Sigmoid colon (tissue), 7 donors: Measurements from ENCODE around the gene LEMD1. TPM values are rescaled to one million over a fixed set of nuclear protein-coding genes. Genes with fewer than 3 reads are reported as not detected.
A peak's percentile ranks its signal among the peaks of the same experiment; 100 is the strongest.

Experiments used
- DNase-seq: peaks from one replicate; pipeline ENCODE4 v3.0.0-alpha.2; 2019
- H3K27ac ChIP-seq, 4 donors: fragments of 200-600 bp; sonication (generic); one replicate each; pipeline ENCODE4 v1.5.1; 2016 to 2019; ENCODE audit warnings: mild to moderate bottlenecking in 1 of 4
- H3K27me3 ChIP-seq, 3 donors: fragments of 200-600 bp; sonication (generic); one replicate each; pipeline ENCODE4 v1.5.1; 2019; ENCODE audit warnings: mild to moderate bottlenecking in 1 of 3
- H3K36me3 ChIP-seq, 4 donors: fragments of 200-600 bp; sonication (generic); one replicate each; pipeline ENCODE4 v1.5.1; 2016 to 2019
- H3K4me1 ChIP-seq, 4 donors: fragments of 200-600 bp; sonication (generic); one replicate each; pipeline ENCODE4 v1.5.1; 2017 to 2019
- H3K4me3 ChIP-seq, 4 donors: fragments of 200-600 bp; sonication (generic); one replicate each; pipeline ENCODE4 v1.5.1; 2017 to 2019; ENCODE audit warnings: mild to moderate bottlenecking in 2 of 4, moderate library complexity in 1 of 4
- H3K9me3 ChIP-seq, 4 donors: fragments of 200-600 bp in 3 of 4; sonication (generic) in 3 of 4; one replicate each; pipeline versions ENCODE4 v1.5.1 to v1.6.1; 2013 to 2019
- EP300 ChIP-seq, 4 donors: sonication (generic); formaldehyde crosslinking; IDR thresholded peaks; one replicate each; pipeline ENCODE4 v1.6.1; 2017; ENCODE audit warnings: antibody characterized with exemption in 4 of 4
- POLR2A ChIP-seq, 2 donors: fragments of 450-650 bp; IDR thresholded peaks; one replicate each; pipeline ENCODE4 v1.6.1; 2016; ENCODE audit warnings: antibody characterized with exemption in 2 of 2, mild to moderate bottlenecking in 2 of 2, moderate library complexity in 2 of 2
- POLR2AphosphoS5 ChIP-seq, 4 donors: sonication (generic); formaldehyde crosslinking; IDR thresholded peaks; one replicate each; pipeline ENCODE4 v1.6.1; 2017; ENCODE audit warnings: antibody characterized with exemption in 4 of 4
- WGBS, 2 donors: extraction: QIAGEN DNeasy Blood & Tissue Kit; methylation state at CpG; one replicate each; pipeline ENCODE4 v1.1.7; 2013; 5-methylcytosine and 5-hydroxymethylcytosine counted together
- intact Hi-C: fragments of 100-400 bp; cut with DNase I; formaldehyde crosslinking; loops from one replicate; pipeline ENCODE4 v1.15.1; 2023
- polyA plus RNA-seq, 3 donors: library from polyadenylated mRNA; stranded (reverse); fragments of 200-250 nt; gene quantifications; one replicate each; pipeline ENCODE4 v1.2.3, GENCODE V29; 2013
- total RNA-seq, 4 donors: library from RNA; depleted of rRNA; stranded (reverse); fragments of >200 nt; gene quantifications; one replicate each; pipeline ENCODE4 v1.1.0, GENCODE V29; 2016
- TF ChIP-seq, protein P1 (sequence below), 4 experiments: fragments of 450-650 bp in 3 of 4; fragments of 200-600 bp in 1 of 4; IDR thresholded peaks; one replicate each; pipeline ENCODE4 v1.5.1; 2016 to 2019; ENCODE audit warnings: antibody characterized with exemption in 4 of 4, mild to moderate bottlenecking in 3 of 4, moderate library complexity in 2 of 4
- donor health status: healthy with polysubstance abuse.
- donor health status: Bipolar disorder and iron deficiency.
- donor health status: healthy.

The LEMD1 gene
- total and polyA plus RNA-seq, 7 donors, result 0.34 TPM; not detected in 6

GRCh38 chr1:205451202-205451601 lies 29.3 kb upstream of the LEMD1 start:
- peaks cover 0 to 13% (median 10%) of the 10 kb centered on the region in 4 donors for H3K4me1 ChIP-seq
- no peak overlapping the region for H3K27ac ChIP-seq
- H3K36me3 ChIP-seq, result no peaks in the 10 kb centered on the region
- intact Hi-C loops, result no loop called here
- 72 to 83% methylated on average over 5 of the region's 5 CpGs for whole genome bisulfite sequencing, 2 donors
- DNase-seq, result no peak
- H3K9me3 ChIP-seq, result no peaks in the 10 kb centered on the region
- no peak overlapping the region for H3K4me3 ChIP-seq
- TF ChIP-seq, protein P1, sequence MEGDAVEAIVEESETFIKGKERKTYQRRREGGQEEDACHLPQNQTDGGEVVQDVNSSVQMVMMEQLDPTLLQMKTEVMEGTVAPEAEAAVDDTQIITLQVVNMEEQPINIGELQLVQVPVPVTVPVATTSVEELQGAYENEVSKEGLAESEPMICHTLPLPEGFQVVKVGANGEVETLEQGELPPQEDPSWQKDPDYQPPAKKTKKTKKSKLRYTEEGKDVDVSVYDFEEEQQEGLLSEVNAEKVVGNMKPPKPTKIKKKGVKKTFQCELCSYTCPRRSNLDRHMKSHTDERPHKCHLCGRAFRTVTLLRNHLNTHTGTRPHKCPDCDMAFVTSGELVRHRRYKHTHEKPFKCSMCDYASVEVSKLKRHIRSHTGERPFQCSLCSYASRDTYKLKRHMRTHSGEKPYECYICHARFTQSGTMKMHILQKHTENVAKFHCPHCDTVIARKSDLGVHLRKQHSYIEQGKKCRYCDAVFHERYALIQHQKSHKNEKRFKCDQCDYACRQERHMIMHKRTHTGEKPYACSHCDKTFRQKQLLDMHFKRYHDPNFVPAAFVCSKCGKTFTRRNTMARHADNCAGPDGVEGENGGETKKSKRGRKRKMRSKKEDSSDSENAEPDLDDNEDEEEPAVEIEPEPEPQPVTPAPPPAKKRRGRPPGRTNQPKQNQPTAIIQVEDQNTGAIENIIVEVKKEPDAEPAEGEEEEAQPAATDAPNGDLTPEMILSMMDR (IDR thresholded peaks at IDR 0.05), result no peak
- TF ChIP-seq EP300 (IDR thresholded peaks at IDR 0.05) (no peak), POLR2AphosphoS5 (IDR thresholded peaks at IDR 0.05) (no peak), POLR2A (IDR thresholded peaks at IDR 0.05) (no peak)
- H3K27me3 ChIP-seq, result peaks cover 34 to 68% (median 55%) of the 10 kb centered on the region in 3 donors

- H3K4me1 ChIP-seq, result peaks cover 0 to 7% (median 4%) of the 10 kb centered on the region in 4 donors
- 20 to 61% methylated on average over 4 of the region's 4 CpGs for WGBS, 2 donors
- H3K27me3 ChIP-seq, result peaks cover 26 to 61% (median 48%) of the 10 kb centered on the region in 3 donors
- no peaks in the 10 kb centered on the region for H3K9me3 ChIP-seq
- intact Hi-C loops, result no loop called here
- no peak overlapping the region for H3K27ac ChIP-seq
- DNase-seq, result no peak
- H3K4me3 ChIP-seq, result no peak overlapping the region
- TF ChIP-seq POLR2A (IDR thresholded peaks at IDR 0.05) (no peak), EP300 (IDR thresholded peaks at IDR 0.05) (no peak), POLR2AphosphoS5 (IDR thresholded peaks at IDR 0.05) (no peak)
- TF ChIP-seq, protein P1 (IDR thresholded peaks at IDR 0.05), result no peak
- no peaks in the 10 kb centered on the region for H3K36me3 ChIP-seq
Observed at GRCh38 chr1:205450448-205450847, 28.6 kb upstream of the LEMD1 start.

DNA sequence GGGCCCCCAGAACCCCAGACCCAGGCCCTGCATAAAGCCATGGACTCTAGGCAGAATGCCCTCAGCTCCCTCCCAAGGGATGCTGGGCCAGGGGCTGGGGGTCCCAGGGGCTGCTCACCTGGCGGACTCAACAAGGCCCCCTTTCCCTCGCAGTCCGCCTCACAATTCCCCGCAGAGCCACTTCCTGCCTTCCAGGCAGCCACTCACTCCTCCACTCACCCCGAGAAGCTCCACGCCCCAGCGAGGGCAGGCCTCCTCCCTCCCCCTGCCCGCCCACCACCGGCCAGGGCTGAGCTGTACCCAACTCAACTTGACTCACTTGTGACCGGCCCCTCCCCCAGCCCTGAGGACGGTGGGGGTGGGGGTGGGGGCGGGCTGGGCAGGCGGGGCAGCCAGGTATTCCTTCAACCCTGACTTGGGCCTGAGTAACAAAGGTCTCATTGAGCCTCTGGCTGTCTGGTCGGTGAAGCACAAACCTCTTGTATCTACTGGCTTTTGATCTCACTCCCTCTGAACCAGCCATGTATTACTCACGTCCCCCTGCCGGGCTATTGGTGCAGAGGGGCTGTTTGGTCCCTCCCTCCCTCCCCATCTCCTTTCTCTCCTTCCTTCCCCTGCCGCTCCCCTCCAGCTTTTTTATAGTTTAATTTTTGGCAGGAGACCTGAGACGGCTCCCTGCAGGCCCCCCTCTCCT lies 28.0 kb upstream of the LEMD1 start:
- Histone ChIP-seq H3K27ac (peak overlapping the region in 1 of 4 donors; percentile 23), H3K9me3 (no peaks in the 10 kb centered on the region), H3K4me3 (no peak overlapping the region), H3K27me3 (peaks cover 21 to 55% (median 42%) of the 10 kb centered on the region in 3 donors), H3K36me3 (no peaks in the 10 kb centered on the region), H3K4me1 (peaks cover 0 to 12% (median 6%) of the 10 kb centered on the region in 4 donors)
- intact Hi-C loops, result no loop called here
- DNase-seq, result no peak
- TF ChIP-seq POLR2AphosphoS5 (IDR thresholded peaks at IDR 0.05), result no peak
- TF ChIP-seq EP300 (IDR thresholded peaks at IDR 0.05), result no peak
- TF ChIP-seq POLR2A (IDR thresholded peaks at IDR 0.05), result no peak
- TF ChIP-seq, protein P1 (IDR thresholded peaks at IDR 0.05), result no peak
- 10 to 33% methylated on average over 18 of the region's 18 CpGs for WGBS, 2 donors

GRCh38 chr1:205449254-205449749 lies 27.4 kb upstream of the LEMD1 start:
- Histone ChIP-seq H3K9me3 (no peaks in the 10 kb centered on the region), H3K4me1 (peaks cover 0 to 18% (median 9%) of the 10 kb centered on the region in 4 donors), H3K36me3 (no peaks in the 10 kb centered on the region), H3K4me3 (no peak overlapping the region), H3K27ac (peak overlapping the region in 1 of 4 donors; percentile 23), H3K27me3 (peaks cover 16 to 49% (median 36%) of the 10 kb centered on the region in 3 donors)
- WGBS, 2 donors, result 38 to 74% methylated on average over 4 of the region's 4 CpGs
- intact Hi-C loops, result no loop called here
- DNase-seq, result no peak
- no peak for TF ChIP-seq EP300 (IDR thresholded peaks at IDR 0.05)
- TF ChIP-seq POLR2A (IDR thresholded peaks at IDR 0.05), result no peak
- TF ChIP-seq, protein P1 (IDR thresholded peaks at IDR 0.05), result no peak
- no peak for TF ChIP-seq POLR2AphosphoS5 (IDR thresholded peaks at IDR 0.05)
